Raji (cell line): ENCODE measurements around the gene RAB21.

Experiments
- POLR2A ChIP-seq: IDR thresholded peaks from 2 replicates; pipeline ENCODE4 v1.6.1; 2011; ENCODE audit warnings: low read depth, low read length, control low read depth; ENCODE audit not compliant: insufficient read depth

The RAB21 gene

GRCh38 chr12:71742998-71743397 lies 11.7 kb upstream of the RAB21 start:
- no peak for TF ChIP-seq POLR2A

GRCh38 chr12:71744522-71745300 lies 10.0 kb upstream of the RAB21 start:
- TF ChIP-seq POLR2A: no peak

- TF ChIP-seq POLR2A: no peak
These were observed 7.6 kb upstream of the RAB21 start for GRCh38 chr12:71746974-71747611.

- no peak for TF ChIP-seq POLR2A
These were observed 6.4 kb upstream of the RAB21 start for GRCh38 chr12:71748081-71748850.

- TF ChIP-seq POLR2A: no peak
These were observed 5.0 kb upstream of the RAB21 start for GRCh38 chr12:71749666-71750065.

GRCh38 chr12:71752891-71753290 lies 1.8 kb upstream of the RAB21 start:
- TF ChIP-seq POLR2A: no peak

GRCh38 chr12:71755146-71755892 lies 656 bp downstream of the RAB21 start:
- TF ChIP-seq POLR2A: no peak

- TF ChIP-seq POLR2A: no peak
These were observed 1.5 kb downstream of the RAB21 start for GRCh38 chr12:71756054-71756690.

- TF ChIP-seq POLR2A: no peak
These were observed 5.3 kb downstream of the RAB21 start for GRCh38 chr12:71759941-71760340.

- no peak for TF ChIP-seq POLR2A
These were observed 5.8 kb downstream of the RAB21 start for GRCh38 chr12:71760471-71760870.

- TF ChIP-seq POLR2A: no peak
These were observed 9.2 kb downstream of the RAB21 start for GRCh38 chr12:71763677-71764379.

GRCh38 chr12:71764587-71765321 lies 10.1 kb downstream of the RAB21 start:
- TF ChIP-seq POLR2A: no peak

GRCh38 chr12:71766202-71766601 lies 11.5 kb downstream of the RAB21 start:
- TF ChIP-seq POLR2A: no peak
